Astrocyte (in vitro differentiated cells and primary cell): ENCODE measurements around the gene TMEM44. TPM values are rescaled to one million over a fixed set of nuclear protein-coding genes. Genes with fewer than 3 reads are reported as not detected.

ENCODE experiments used
- DNase-seq: peaks from one replicate; pipeline ENCODE4 v3.0.0-alpha.2; 2010; ENCODE audit warnings: low read depth
- FAIRE-seq: peaks from 2 replicates; lab custom pipeline; 2011; peaks lifted over from hg19 to GRCh38; lab: Jason Lieb, UNC
- H2AFZ ChIP-seq: 2 replicates; pipeline ENCODE4 v1.6.0; 2012; ENCODE audit warnings: low read depth, low read length, inconsistent platforms
- H3K27ac ChIP-seq: 2 replicates; pipeline ENCODE4 v1.5.1; 2011; ENCODE audit warnings: low read depth, low read length, inconsistent platforms
- H3K27me3 ChIP-seq: 2 replicates; pipeline ENCODE4 v1.6.0; 2011; ENCODE audit warnings: low read length, inconsistent platforms; ENCODE audit not compliant: insufficient read depth
- H3K36me3 ChIP-seq: 2 replicates; pipeline ENCODE4 v1.5.1; 2011; ENCODE audit warnings: low read length, inconsistent platforms; ENCODE audit not compliant: insufficient read depth
- H3K4me1 ChIP-seq: 2 replicates; pipeline ENCODE4 v1.5.1; 2011; ENCODE audit warnings: low read length, inconsistent platforms; ENCODE audit not compliant: insufficient read depth
- H3K4me2 ChIP-seq: 2 replicates; pipeline ENCODE4 v1.6.0; 2012; ENCODE audit warnings: low read length, inconsistent platforms
- H3K4me3 ChIP-seq: 2 replicates; pipeline ENCODE4 v1.5.1; 2011; ENCODE audit warnings: low read depth, mild to moderate bottlenecking, low read length, inconsistent platforms; ENCODE audit not compliant: insufficient read depth
- H3K79me2 ChIP-seq: 2 replicates; pipeline ENCODE4 v1.6.0; 2012; ENCODE audit warnings: mild to moderate bottlenecking, low read length, inconsistent platforms; ENCODE audit not compliant: insufficient read depth
- H3K9ac ChIP-seq: 2 replicates; pipeline ENCODE4 v1.6.0; 2012; ENCODE audit warnings: mild to moderate bottlenecking, low read length, inconsistent platforms
- H3K9me3 ChIP-seq: 2 replicates; pipeline ENCODE4 v1.5.1; 2012; ENCODE audit warnings: low read depth, mild to moderate bottlenecking, low read length, inconsistent platforms; ENCODE audit not compliant: insufficient read depth
- H4K20me1 ChIP-seq: 2 replicates; pipeline ENCODE4 v1.6.0; 2012; ENCODE audit warnings: low read length, inconsistent platforms; ENCODE audit not compliant: insufficient read depth
- H3K27ac Mint-ChIP-seq: one replicate; pipeline ENCODE4 v1.8.0; 2021; ENCODE audit warnings: mild to moderate bottlenecking, mixed read lengths; ENCODE audit not compliant: unreplicated experiment
- H3K27me3 Mint-ChIP-seq: one replicate; pipeline ENCODE4 v1.8.0; 2021; ENCODE audit warnings: low read depth, mixed read lengths; ENCODE audit not compliant: unreplicated experiment
- H3K36me3 Mint-ChIP-seq: one replicate; pipeline ENCODE4 v1.8.0; 2021; ENCODE audit warnings: low read depth, mixed read lengths; ENCODE audit not compliant: unreplicated experiment
- H3K4me1 Mint-ChIP-seq: one replicate; pipeline ENCODE4 v1.8.0; 2021; ENCODE audit warnings: low read depth, mixed read lengths; ENCODE audit not compliant: unreplicated experiment
- H3K4me3 Mint-ChIP-seq: one replicate; pipeline ENCODE4 v1.8.0; 2021; ENCODE audit warnings: mild to moderate bottlenecking, moderate library complexity, mixed read lengths; ENCODE audit not compliant: unreplicated experiment
- H3K9me3 Mint-ChIP-seq: one replicate; pipeline ENCODE4 v1.8.0; 2021; ENCODE audit warnings: mild to moderate bottlenecking, mixed read lengths; ENCODE audit not compliant: unreplicated experiment
- EZH2 ChIP-seq: IDR thresholded peaks from 2 replicates; pipeline ENCODE4 v1.6.1; 2012; ENCODE audit warnings: mild to moderate bottlenecking, low read length, inconsistent platforms; ENCODE audit not compliant: insufficient read depth
- total RNA-seq: library from RNA; stranded (reverse); gene quantifications from 2 replicates; pipeline ENCODE4 v1.2.1, GENCODE V29; 2021
- TF ChIP-seq, protein P1 (sequence below): IDR thresholded peaks from 2 replicates; pipeline ENCODE4 v1.5.1; 2011; ENCODE audit warnings: low read depth, mild to moderate bottlenecking, inconsistent platforms, low read length, moderate library complexity; ENCODE audit not compliant: insufficient read depth

The TMEM44 gene
- total RNA-seq, 1 donor from 2014 or later = 9.8 TPM

DNA sequence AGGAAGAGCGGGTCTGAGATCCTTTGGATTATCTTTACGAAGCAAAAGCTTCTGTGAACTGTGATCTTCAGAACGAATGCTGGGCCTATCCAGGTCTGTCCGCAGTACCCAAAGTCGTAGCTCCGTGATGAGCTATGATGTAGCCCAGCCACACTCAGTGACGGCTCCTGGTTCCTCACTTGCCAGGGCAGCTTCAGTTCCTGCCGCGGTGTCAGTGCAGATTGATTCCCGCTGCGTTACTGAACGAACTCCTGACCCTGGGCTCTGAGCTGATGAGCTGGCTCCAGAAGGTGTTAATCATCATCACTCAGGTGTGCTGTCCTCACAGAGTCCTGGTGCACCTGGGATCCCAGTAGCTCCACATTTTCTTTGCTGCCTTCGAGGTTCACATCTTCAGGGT is 45.0 kb downstream of the TMEM44 start:
- Histone ChIP-seq H3K4me2 (peak overlapping the region; percentile 64), H3K4me3 (no peak overlapping the region), H3K9ac (peak overlapping the region; percentile 85), H2AFZ (no peak overlapping the region), H3K4me1 (peaks cover 54% of the 10 kb centered on the region), H3K79me2 (peaks cover 16% of the 10 kb centered on the region), H3K9me3 (no peaks in the 10 kb centered on the region), H4K20me1 (no peaks in the 10 kb centered on the region), H3K27me3 (no peaks in the 10 kb centered on the region), H3K27ac (peak overlapping the region; percentile 96), H3K36me3 (peaks cover 11% of the 10 kb centered on the region)
- FAIRE-seq (no peak), DNase-seq (no peak)
- peaks cover 19% of the 10 kb centered on the region for H3K4me1 Mint-ChIP-seq
- peaks cover 6% of the 10 kb centered on the region for H3K9me3 Mint-ChIP-seq
- peak overlapping the region; percentile 67 for H3K4me3 Mint-ChIP-seq
- peaks cover 13% of the 10 kb centered on the region for H3K36me3 Mint-ChIP-seq
- no peaks in the 10 kb centered on the region for H3K27me3 Mint-ChIP-seq
- H3K27ac Mint-ChIP-seq = no peak overlapping the region
- TF ChIP-seq, protein P1, sequence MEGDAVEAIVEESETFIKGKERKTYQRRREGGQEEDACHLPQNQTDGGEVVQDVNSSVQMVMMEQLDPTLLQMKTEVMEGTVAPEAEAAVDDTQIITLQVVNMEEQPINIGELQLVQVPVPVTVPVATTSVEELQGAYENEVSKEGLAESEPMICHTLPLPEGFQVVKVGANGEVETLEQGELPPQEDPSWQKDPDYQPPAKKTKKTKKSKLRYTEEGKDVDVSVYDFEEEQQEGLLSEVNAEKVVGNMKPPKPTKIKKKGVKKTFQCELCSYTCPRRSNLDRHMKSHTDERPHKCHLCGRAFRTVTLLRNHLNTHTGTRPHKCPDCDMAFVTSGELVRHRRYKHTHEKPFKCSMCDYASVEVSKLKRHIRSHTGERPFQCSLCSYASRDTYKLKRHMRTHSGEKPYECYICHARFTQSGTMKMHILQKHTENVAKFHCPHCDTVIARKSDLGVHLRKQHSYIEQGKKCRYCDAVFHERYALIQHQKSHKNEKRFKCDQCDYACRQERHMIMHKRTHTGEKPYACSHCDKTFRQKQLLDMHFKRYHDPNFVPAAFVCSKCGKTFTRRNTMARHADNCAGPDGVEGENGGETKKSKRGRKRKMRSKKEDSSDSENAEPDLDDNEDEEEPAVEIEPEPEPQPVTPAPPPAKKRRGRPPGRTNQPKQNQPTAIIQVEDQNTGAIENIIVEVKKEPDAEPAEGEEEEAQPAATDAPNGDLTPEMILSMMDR = no peak
- no peak for TF ChIP-seq EZH2

DNA sequence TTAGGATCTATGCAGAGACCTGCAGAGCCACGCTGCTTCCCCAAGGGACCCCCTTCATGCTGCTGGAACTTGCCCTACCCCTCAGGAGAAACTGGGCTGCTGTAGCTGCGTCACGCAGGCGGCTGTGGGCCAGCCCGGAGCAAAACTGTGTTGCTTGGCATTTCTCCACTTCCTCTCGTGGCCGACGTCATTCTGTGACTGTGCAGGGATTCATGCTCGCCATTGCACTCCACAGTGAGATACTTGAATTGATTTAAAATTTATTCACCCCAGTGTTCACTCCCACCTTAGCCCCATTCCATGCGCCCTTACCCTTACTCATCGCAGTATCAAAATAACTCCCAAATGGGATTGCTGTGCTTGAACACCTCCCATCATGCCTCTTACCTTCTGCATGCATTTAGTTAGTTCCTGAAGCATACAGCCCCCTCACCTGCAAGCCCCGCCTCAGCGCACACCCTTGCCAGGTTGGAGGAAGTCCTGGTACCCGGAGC is 45.7 kb downstream of the TMEM44 start:
- Histone ChIP-seq H3K4me3 (no peak overlapping the region), H3K9ac (peak overlapping the region; percentile 85), H3K4me2 (peak overlapping the region; percentile 64), H3K36me3 (peaks cover 11% of the 10 kb centered on the region), H3K79me2 (peaks cover 16% of the 10 kb centered on the region), H3K27me3 (no peaks in the 10 kb centered on the region), H3K9me3 (no peaks in the 10 kb centered on the region), H2AFZ (no peak overlapping the region), H3K27ac (peak overlapping the region; percentile 96), H3K4me1 (peaks cover 47% of the 10 kb centered on the region), H4K20me1 (no peaks in the 10 kb centered on the region)
- TF ChIP-seq, protein P1 = no peak
- TF ChIP-seq EZH2 = no peak
- peaks cover 13% of the 10 kb centered on the region for H3K36me3 Mint-ChIP-seq
- peak; percentile 88 for DNase-seq
- peaks cover 15% of the 10 kb centered on the region for H3K4me1 Mint-ChIP-seq
- no peak overlapping the region for H3K4me3 Mint-ChIP-seq
- FAIRE-seq = no peak
- no peaks in the 10 kb centered on the region for H3K27me3 Mint-ChIP-seq
- peaks cover 6% of the 10 kb centered on the region for H3K9me3 Mint-ChIP-seq
- no peak overlapping the region for H3K27ac Mint-ChIP-seq

DNA sequence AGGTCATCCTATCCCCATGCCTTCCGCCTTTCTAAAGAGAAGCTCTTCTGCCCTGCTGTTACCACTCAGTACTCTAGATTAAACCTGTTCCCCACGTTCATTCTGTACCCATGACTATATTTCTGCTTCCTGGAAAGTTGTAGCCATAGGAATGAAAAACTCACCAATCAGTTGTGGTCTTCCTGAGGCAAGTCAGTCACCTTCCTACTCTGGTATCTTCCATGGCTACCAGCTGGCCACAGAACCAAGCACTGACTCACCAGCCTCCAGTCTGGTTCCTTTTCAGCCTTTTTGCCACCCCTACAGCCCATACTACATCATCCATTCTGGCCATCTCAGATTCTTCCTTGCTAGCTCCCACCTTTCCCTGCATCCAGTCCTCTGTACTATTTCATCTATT is 46.4 kb downstream of the TMEM44 start:
- Mint-ChIP-seq H3K4me3 (peak overlapping the region; percentile 11), H3K27me3 (no peaks in the 10 kb centered on the region), H3K9me3 (peaks cover 8% of the 10 kb centered on the region), H3K27ac (peak overlapping the region; percentile 76), H3K4me1 (peaks cover 15% of the 10 kb centered on the region), H3K36me3 (peaks cover 13% of the 10 kb centered on the region)
- H2AFZ ChIP-seq = no peak overlapping the region
- H3K27me3 ChIP-seq = no peaks in the 10 kb centered on the region
- H3K9me3 ChIP-seq = no peaks in the 10 kb centered on the region
- H3K4me2 ChIP-seq = peak overlapping the region; percentile 64
- peak overlapping the region; percentile 96 for H3K27ac ChIP-seq
- DNase-seq = peak; percentile 97
- TF ChIP-seq, protein P1 = no peak
- no peak for TF ChIP-seq EZH2
- H3K4me3 ChIP-seq = no peak overlapping the region
- peaks cover 11% of the 10 kb centered on the region for H3K36me3 ChIP-seq
- FAIRE-seq = peak; percentile 37
- peaks cover 16% of the 10 kb centered on the region for H3K79me2 ChIP-seq
- peaks cover 42% of the 10 kb centered on the region for H3K4me1 ChIP-seq
- no peaks in the 10 kb centered on the region for H4K20me1 ChIP-seq
- peak overlapping the region; percentile 85 for H3K9ac ChIP-seq
